HepG2 (cell line): ENCODE data around the gene NUP153. TPM values are rescaled to one million over a fixed set of nuclear protein-coding genes. Genes with fewer than 3 reads are reported as not detected.

Experiments
- ATAC-seq: fragments of 200-7000 bp; cut with Tn5 transposase; 3 replicates; pipeline ENCODE4 v1.9.1; 2020; ENCODE audit warnings: mild to moderate bottlenecking, moderate library complexity
- BruUV-seq: library from RNA; stranded (reverse); fragments of 400-500 nt; replicated peaks from 2 replicates; lab custom pipeline; 2021; lab: Mats Ljungman, UMichigan
- CTCF ChIA-PET: fragments of 300-600 bp; formaldehyde crosslinking; extraction: SDS; loops from one replicate; lab custom pipeline; 2021; ENCODE audit warnings: low total read pairs, inconsistent platforms, low intra/inter-chr PET ratio; lab: Yijun Ruan, JAX
- POLR2A ChIA-PET: fragments of 350-600 bp; sonication (Branson Sonifier 250); formaldehyde crosslinking; loops from one replicate; lab custom pipeline; 2020; ENCODE audit warnings: antibody characterized with exemption, inconsistent platforms; lab: Yijun Ruan, JAX
- DNase-seq: peaks from one replicate; pipeline ENCODE4 v3.0.0-alpha.2; 2015; ENCODE audit warnings: low spot score
- FAIRE-seq: peaks from 3 replicates; lab custom pipeline; 2011; peaks lifted over from hg19 to GRCh38; lab: Jason Lieb, UNC
- H2AFZ ChIP-seq: one replicate; pipeline ENCODE4 v1.6.1; 2011; ENCODE audit warnings: low read length, inconsistent platforms
- H3K27ac ChIP-seq: fragments of 300-600 bp; 3 replicates; pipeline ENCODE4 v1.8.0; 2011; ENCODE audit warnings: mixed run types, mild to moderate bottlenecking, mixed read lengths, low read length, inconsistent platforms; ENCODE audit not compliant: insufficient read depth; ENCODE audit errors: extremely low read length
- H3K27me3 ChIP-seq, 2 experiments: fragments of 200-600 bp in 1 of 2; 2 replicates in 1 of 2; 3 replicates in 1 of 2; pipeline versions ENCODE4 v1.6.0 to v1.8.0; 2011; ENCODE audit warnings: low read length in 2 of 2, mild to moderate bottlenecking in 2 of 2, moderate library complexity in 2 of 2, inconsistent platforms in 1 of 2; ENCODE audit not compliant: insufficient read depth in 2 of 2, control insufficient read depth in 1 of 2
- H3K36me3 ChIP-seq, 2 experiments: fragments of 200-600 bp in 1 of 2; replicated peaks in 1 of 2; 2 replicates in 1 of 2; 3 replicates in 1 of 2; pipeline versions ENCODE4 v1.5.1 to v1.8.0; 2011; ENCODE audit warnings: low read length in 2 of 2, inconsistent platforms in 1 of 2; ENCODE audit not compliant: insufficient read depth in 2 of 2, control insufficient read depth in 1 of 2
- H3K4me1 ChIP-seq: 2 replicates; pipeline ENCODE4 v1.5.1; 2012; ENCODE audit warnings: low read length, inconsistent platforms; ENCODE audit not compliant: insufficient read depth
- H3K4me2 ChIP-seq: 2 replicates; pipeline ENCODE4 v1.6.0; 2011; ENCODE audit warnings: low read depth, low read length, inconsistent platforms
- H3K4me3 ChIP-seq, 3 experiments: fragments of 200-600 bp in 1 of 3; sonication (generic), shearing (Covaris generic) in 1 of 3; replicated peaks in 1 of 3; 2 replicates each; pipeline ENCODE4 v1.5.1; 2011 to 2016; ENCODE audit warnings: low read length in 3 of 3, inconsistent platforms in 2 of 3, low read depth in 2 of 3, mild to moderate bottlenecking in 2 of 3, control low read depth in 1 of 3, mixed read lengths in 1 of 3; ENCODE audit not compliant: insufficient read depth in 1 of 3
- H3K79me2 ChIP-seq: one replicate; pipeline ENCODE4 v1.6.1; 2011; ENCODE audit warnings: low read length, inconsistent platforms; ENCODE audit not compliant: insufficient read depth
- H3K9ac ChIP-seq: 2 replicates; pipeline ENCODE4 v1.6.0; 2011; ENCODE audit warnings: mild to moderate bottlenecking, low read depth, low read length, inconsistent platforms; ENCODE audit not compliant: insufficient read depth
- H3K9me3 ChIP-seq: 2 replicates; pipeline ENCODE4 v1.5.1; 2012; ENCODE audit warnings: mild to moderate bottlenecking, low read length
- H4K20me1 ChIP-seq: 2 replicates; pipeline ENCODE4 v1.6.0; 2011; ENCODE audit warnings: inconsistent platforms, mild to moderate bottlenecking, low read length, moderate library complexity; ENCODE audit not compliant: insufficient read depth
- ARNT2 ChIP-seq: sonication (generic); formaldehyde crosslinking; IDR thresholded peaks from 2 replicates; pipeline ENCODE4 v1.8.0; 2022; ENCODE audit warnings: mild to moderate bottlenecking, low read depth, missing genetic modification reagents, moderate library complexity
- CEBPB ChIP-seq: IDR thresholded peaks from 2 replicates; pipeline ENCODE4 v1.6.1; 2011; ENCODE audit warnings: low read depth, low read length, improper control_type of control experiment, borderline replicate concordance
- CEBPG ChIP-seq: IDR thresholded peaks from 2 replicates; pipeline ENCODE4 v1.6.1; 2016
- FLYWCH1 ChIP-seq: sonication (generic); formaldehyde crosslinking; IDR thresholded peaks from 2 replicates; pipeline ENCODE4 v1.8.1; 2023; ENCODE audit warnings: mild to moderate bottlenecking, missing genetic modification reagents
- MTA3 ChIP-seq: sonication (generic); formaldehyde crosslinking; IDR thresholded peaks from 2 replicates; pipeline ENCODE4 v1.4.0; 2020; ENCODE audit warnings: missing genetic modification reagents
- NAIF1 ChIP-seq: sonication (generic); formaldehyde crosslinking; IDR thresholded peaks from 2 replicates; pipeline ENCODE4 v1.5.0; 2020; ENCODE audit warnings: mild to moderate bottlenecking, missing genetic modification reagents, borderline replicate concordance
- STAT5B ChIP-seq: sonication (generic); formaldehyde crosslinking; IDR thresholded peaks from 2 replicates; pipeline ENCODE4 v1.4.0; 2020; ENCODE audit warnings: missing genetic modification reagents
- TCF12 ChIP-seq, 2 experiments: fragments of 450-650 bp in 1 of 2; sonication (generic) in 1 of 2; formaldehyde crosslinking in 1 of 2; IDR thresholded peaks; 2 replicates each; pipeline versions ENCODE4 v1.6.1 to v1.8.0; 2017 to 2022; ENCODE audit warnings: antibody characterized with exemption in 1 of 2, mild to moderate bottlenecking in 1 of 2, missing genetic modification reagents in 1 of 2, moderate library complexity in 1 of 2
- ZNF256 ChIP-seq: sonication (generic); formaldehyde crosslinking; conservative IDR thresholded peaks from 2 replicates; pipeline ENCODE4 v1.4.0; 2020; ENCODE audit warnings: missing genetic modification reagents
- WGBS: methylation state at CpG from one replicate; pipeline ENCODE4 v1.1.6; 2017; ENCODE audit warnings: low lambda C conversion rate; 5-methylcytosine and 5-hydroxymethylcytosine counted together
- in situ Hi-C: cut with HindIII; loops from 2 replicates; pipeline ENCODE4 v1.10.0; 2017; ENCODE audit warnings: low pct_unique_long_range_greater_than_20kb; ENCODE audit not compliant: extremely low pct_ligation_motif_present
- intact Hi-C: fragments of 100-400 bp; cut with micrococcal nuclease; formaldehyde crosslinking; loops from one replicate; pipeline ENCODE4 v1.10.0; 2022; ENCODE audit not compliant: unreplicated experiment
- polyA plus RNA-seq, 8 experiments: library from polyadenylated mRNA; depleted of rRNA in 3 of 8; stranded (reverse) in 7 of 8; unstranded in 1 of 8; fragments of >200 nt; fragmentation: Illumina TruSeq in 4 of 8; extraction: Trizol in 4 of 8; gene quantifications; 2 replicates each; pipeline versions ENCODE4 v1.2.1 to v1.2.3, GENCODE V29; 2011 to 2016; ENCODE audit warnings: low read depth in 4 of 8, missing spikeins in 1 of 8, mixed read lengths in 1 of 8; ENCODE audit not compliant: insufficient read depth in 1 of 8
- total RNA-seq, 5 experiments: library from RNA; depleted of rRNA; stranded (reverse); fragments of >200 nt; fragmentation: Illumina TruSeq; extraction: Trizol; gene quantifications; 2 replicates each; pipeline ENCODE4 v1.2.3, GENCODE V29; 2016; ENCODE audit warnings: low read depth in 1 of 5
- TF ChIP-seq, protein P1 (sequence below): IDR thresholded peaks from 2 replicates; pipeline ENCODE4 v1.6.1; 2016; ENCODE audit warnings: mild to moderate bottlenecking
- TF ChIP-seq, protein P2 (sequence below): sonication (generic); formaldehyde crosslinking; conservative IDR thresholded peaks from 2 replicates; pipeline ENCODE4 v1.8.0; 2022; ENCODE audit warnings: mild to moderate bottlenecking, moderate library complexity, missing genetic modification reagents
- TF ChIP-seq, protein P3 (sequence below): sonication (generic); formaldehyde crosslinking; IDR thresholded peaks from 2 replicates; pipeline ENCODE4 v1.4.0; 2020; ENCODE audit warnings: mild to moderate bottlenecking, missing genetic modification reagents
- TF ChIP-seq, protein P4 (sequence below): sonication (generic); formaldehyde crosslinking; IDR thresholded peaks from 2 replicates; pipeline ENCODE4 v1.4.0; 2020; ENCODE audit warnings: mild to moderate bottlenecking, low read depth, missing genetic modification reagents

The NUP153 gene
- total and polyA plus RNA-seq, 2 of the 13 experiments (the other 11 are each of a cell fraction or from before 2014, with no cell fraction given), result 29.8 to 55.2 TPM

DNA sequence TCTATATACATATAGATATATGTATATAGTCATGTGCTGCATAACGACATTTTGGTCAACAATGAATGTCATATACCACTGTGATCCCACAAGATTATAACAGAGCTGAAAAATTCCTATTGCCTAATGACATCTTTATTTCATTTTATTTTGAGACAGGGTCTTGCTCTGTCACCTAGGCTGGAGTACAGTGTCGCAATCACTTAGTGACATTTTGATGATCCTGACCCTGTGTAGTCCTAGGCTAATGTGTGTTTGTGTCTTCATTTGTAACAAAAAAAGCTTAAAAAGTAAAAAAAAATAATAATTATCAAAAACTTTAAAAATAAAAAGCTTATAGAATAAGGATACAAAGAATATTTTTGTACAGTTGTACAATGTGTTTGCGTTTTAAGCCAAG is 110.6 kb downstream of the NUP153 start:
- Histone ChIP-seq H4K20me1 (no peaks in the 10 kb centered on the region), H3K9ac (no peak overlapping the region), H3K79me2 (peaks cover 4% of the 10 kb centered on the region), H3K9me3 (no peaks in the 10 kb centered on the region), H3K27me3 (no peaks in the 10 kb centered on the region; a peak in 1 of 5 replicates), H3K4me3 (no peak overlapping the region), H2AFZ (no peak overlapping the region), H3K36me3 (no peaks in the 10 kb centered on the region), H3K4me1 (peaks cover 8% of the 10 kb centered on the region), H3K27ac (no peak overlapping the region), H3K4me2 (no peak overlapping the region)
- intact Hi-C loops (no loop called here), in situ Hi-C loops (no loop called here)
- ATAC-seq (no peak), FAIRE-seq (no peak), DNase-seq (no peak)
- 88% methylated on average over 3 of the region's 3 CpGs for WGBS
- TF ChIP-seq, protein P1, sequence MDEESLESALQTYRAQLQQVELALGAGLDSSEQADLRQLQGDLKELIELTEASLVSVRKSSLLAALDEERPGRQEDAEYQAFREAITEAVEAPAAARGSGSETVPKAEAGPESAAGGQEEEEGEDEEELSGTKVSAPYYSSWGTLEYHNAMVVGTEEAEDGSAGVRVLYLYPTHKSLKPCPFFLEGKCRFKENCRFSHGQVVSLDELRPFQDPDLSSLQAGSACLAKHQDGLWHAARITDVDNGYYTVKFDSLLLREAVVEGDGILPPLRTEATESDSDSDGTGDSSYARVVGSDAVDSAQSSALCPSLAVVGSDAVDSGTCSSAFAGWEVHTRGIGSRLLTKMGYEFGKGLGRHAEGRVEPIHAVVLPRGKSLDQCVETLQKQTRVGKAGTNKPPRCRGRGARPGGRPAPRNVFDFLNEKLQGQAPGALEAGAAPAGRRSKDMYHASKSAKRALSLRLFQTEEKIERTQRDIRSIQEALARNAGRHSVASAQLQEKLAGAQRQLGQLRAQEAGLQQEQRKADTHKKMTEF (CRISPR knock-in tag), result no peak
- TF ChIP-seq CEBPG (peak; percentile 17; the same call in 1 of the 2 replicates), CEBPB (peak; percentile 85)
- ChIA-PET CTCF (no interaction called here), POLR2A (no interaction called here)
- BruUV-seq, result no TSS peak

DNA sequence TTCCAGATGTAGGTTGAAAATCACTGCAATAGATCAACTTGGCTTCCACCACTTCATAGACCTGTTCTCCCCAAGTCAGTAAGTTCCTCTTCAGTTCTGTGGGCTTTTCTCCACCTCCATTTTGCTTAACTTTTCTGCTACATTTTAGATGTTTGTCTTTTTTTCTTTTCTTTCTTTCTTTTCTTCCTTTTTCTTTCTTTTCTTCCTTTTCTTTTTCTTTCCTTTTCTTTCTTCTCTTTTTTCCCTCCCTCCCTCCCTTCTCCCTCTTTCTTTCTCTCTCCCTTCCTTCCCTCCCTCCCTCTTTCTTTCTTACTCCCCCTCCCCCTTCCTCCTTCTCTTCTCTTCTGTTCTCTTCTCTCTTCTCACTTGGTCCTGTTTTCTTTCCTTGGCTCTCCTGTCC is 113.5 kb downstream of the NUP153 start:
- intact Hi-C loops (no loop called here), in situ Hi-C loops (no loop called here)
- Histone ChIP-seq H3K4me3 (no peak overlapping the region), H3K4me2 (no peak overlapping the region), H3K79me2 (no peaks in the 10 kb centered on the region), H2AFZ (no peak overlapping the region), H3K4me1 (peaks cover 15% of the 10 kb centered on the region), H3K9ac (no peak overlapping the region), H4K20me1 (no peaks in the 10 kb centered on the region), H3K9me3 (no peaks in the 10 kb centered on the region), H3K27me3 (no peaks in the 10 kb centered on the region), H3K36me3 (no peaks in the 10 kb centered on the region), H3K27ac (no peak overlapping the region)
- DNase-seq (no peak), ATAC-seq (no peak), FAIRE-seq (no peak)
- BruUV-seq, result no TSS peak
- ChIA-PET CTCF (no interaction called here), POLR2A (no interaction called here)
- TF ChIP-seq ZNF256 (CRISPR knock-in tag) (no peak), ARNT2 (CRISPR knock-in tag) (no peak), STAT5B (CRISPR knock-in tag) (no peak), TCF12 (IDR thresholded peaks at IDR 0.05) (no peak), TCF12 (CRISPR knock-in tag; IDR thresholded peaks at IDR 0.05) (no peak), MTA3 (CRISPR knock-in tag) (no peak), NAIF1 (CRISPR knock-in tag) (no peak), FLYWCH1 (CRISPR knock-in tag) (no peak)
- TF ChIP-seq, protein P2, sequence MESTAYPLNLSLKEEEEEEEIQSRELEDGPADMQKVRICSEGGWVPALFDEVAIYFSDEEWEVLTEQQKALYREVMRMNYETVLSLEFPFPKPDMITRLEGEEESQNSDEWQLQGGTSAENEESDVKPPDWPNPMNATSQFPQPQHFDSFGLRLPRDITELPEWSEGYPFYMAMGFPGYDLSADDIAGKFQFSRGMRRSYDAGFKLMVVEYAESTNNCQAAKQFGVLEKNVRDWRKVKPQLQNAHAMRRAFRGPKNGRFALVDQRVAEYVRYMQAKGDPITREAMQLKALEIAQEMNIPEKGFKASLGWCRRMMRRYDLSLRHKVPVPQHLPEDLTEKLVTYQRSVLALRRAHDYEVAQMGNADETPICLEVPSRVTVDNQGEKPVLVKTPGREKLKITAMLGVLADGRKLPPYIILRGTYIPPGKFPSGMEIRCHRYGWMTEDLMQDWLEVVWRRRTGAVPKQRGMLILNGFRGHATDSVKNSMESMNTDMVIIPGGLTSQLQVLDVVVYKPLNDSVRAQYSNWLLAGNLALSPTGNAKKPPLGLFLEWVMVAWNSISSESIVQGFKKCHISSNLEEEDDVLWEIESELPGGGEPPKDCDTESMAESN, result no peak
- TF ChIP-seq, protein P3, sequence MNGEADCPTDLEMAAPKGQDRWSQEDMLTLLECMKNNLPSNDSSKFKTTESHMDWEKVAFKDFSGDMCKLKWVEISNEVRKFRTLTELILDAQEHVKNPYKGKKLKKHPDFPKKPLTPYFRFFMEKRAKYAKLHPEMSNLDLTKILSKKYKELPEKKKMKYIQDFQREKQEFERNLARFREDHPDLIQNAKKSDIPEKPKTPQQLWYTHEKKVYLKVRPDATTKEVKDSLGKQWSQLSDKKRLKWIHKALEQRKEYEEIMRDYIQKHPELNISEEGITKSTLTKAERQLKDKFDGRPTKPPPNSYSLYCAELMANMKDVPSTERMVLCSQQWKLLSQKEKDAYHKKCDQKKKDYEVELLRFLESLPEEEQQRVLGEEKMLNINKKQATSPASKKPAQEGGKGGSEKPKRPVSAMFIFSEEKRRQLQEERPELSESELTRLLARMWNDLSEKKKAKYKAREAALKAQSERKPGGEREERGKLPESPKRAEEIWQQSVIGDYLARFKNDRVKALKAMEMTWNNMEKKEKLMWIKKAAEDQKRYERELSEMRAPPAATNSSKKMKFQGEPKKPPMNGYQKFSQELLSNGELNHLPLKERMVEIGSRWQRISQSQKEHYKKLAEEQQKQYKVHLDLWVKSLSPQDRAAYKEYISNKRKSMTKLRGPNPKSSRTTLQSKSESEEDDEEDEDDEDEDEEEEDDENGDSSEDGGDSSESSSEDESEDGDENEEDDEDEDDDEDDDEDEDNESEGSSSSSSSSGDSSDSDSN, result no peak
- TF ChIP-seq, protein P4, sequence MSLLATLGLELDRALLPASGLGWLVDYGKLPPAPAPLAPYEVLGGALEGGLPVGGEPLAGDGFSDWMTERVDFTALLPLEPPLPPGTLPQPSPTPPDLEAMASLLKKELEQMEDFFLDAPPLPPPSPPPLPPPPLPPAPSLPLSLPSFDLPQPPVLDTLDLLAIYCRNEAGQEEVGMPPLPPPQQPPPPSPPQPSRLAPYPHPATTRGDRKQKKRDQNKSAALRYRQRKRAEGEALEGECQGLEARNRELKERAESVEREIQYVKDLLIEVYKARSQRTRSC (CRISPR knock-in tag), result no peak
